Measurements from ENCODE around the gene PPP4C. TPM values are rescaled to one million over a fixed set of nuclear protein-coding genes. Genes with fewer than 3 reads are reported as not detected.
"Not testable (repeated sequence)": the region's sequence is repeated elsewhere in the genome, so short reads cannot be mapped to it uniquely, and the experiment has no call there.

PPP4C gene
- total RNA-seq, 2 experiments from 2014 or later: 83.9 to 87.3 TPM

DNA sequence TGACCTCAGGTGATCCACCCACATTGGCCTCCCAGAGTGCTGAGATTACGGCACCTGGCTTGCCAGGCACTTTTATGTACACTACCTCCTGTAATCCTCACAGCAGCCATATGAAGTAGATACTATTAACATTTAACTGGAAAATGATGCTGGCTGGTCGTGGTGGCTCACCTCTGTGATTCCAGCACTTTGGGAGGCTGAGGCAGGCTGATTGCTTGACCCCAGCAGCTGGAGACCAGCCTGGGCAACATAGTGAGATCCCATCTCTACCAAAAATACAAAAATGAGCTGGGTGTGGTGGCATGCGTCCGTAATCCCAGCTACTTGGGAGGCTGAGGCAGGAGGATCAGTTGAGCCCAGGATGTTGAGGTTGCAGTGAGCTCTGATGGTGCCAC, 49.2 kb downstream of the PPP4C start:
- no peak overlapping the region for H3K4me3 ChIP-seq (ENCODE audit: low read length)
- intact Hi-C loops (cut with DNase I, micrococcal nuclease): no loop called here
- peaks cover 30% of the 10 kb centered on the region for H3K4me1 ChIP-seq (ENCODE audit: insufficient read depth, low read length)
- no peak for ATAC-seq (ENCODE audit: poor library complexity)
- no peak overlapping the region for H3K4me3 Mint-ChIP-seq
- TF ChIP-seq, protein P1, sequence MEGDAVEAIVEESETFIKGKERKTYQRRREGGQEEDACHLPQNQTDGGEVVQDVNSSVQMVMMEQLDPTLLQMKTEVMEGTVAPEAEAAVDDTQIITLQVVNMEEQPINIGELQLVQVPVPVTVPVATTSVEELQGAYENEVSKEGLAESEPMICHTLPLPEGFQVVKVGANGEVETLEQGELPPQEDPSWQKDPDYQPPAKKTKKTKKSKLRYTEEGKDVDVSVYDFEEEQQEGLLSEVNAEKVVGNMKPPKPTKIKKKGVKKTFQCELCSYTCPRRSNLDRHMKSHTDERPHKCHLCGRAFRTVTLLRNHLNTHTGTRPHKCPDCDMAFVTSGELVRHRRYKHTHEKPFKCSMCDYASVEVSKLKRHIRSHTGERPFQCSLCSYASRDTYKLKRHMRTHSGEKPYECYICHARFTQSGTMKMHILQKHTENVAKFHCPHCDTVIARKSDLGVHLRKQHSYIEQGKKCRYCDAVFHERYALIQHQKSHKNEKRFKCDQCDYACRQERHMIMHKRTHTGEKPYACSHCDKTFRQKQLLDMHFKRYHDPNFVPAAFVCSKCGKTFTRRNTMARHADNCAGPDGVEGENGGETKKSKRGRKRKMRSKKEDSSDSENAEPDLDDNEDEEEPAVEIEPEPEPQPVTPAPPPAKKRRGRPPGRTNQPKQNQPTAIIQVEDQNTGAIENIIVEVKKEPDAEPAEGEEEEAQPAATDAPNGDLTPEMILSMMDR (IDR thresholded peaks at IDR 0.05): no peak
- POLR2A ChIA-PET: no interaction called here
- peaks cover 0 to 3% of the 10 kb centered on the region in 2 experiments for H3K9me3 ChIP-seq (ENCODE audit: control insufficient read depth in 1 of 2, insufficient read depth in 1 of 2, low read length in 2 of 2)
- H3K27me3 ChIP-seq (ENCODE audit: control insufficient read depth in 1 of 2, insufficient read depth in 2 of 2, low read length in 2 of 2): no peaks in the 10 kb centered on the region
- H3K4me1 Mint-ChIP-seq (ENCODE audit: low read depth): peaks cover 19% of the 10 kb centered on the region
- no peak overlapping the region for H3K27ac ChIP-seq (ENCODE audit: low read depth in 1 of 2, low read length in 2 of 2)
- peaks cover 18% of the 10 kb centered on the region for H3K36me3 Mint-ChIP-seq (ENCODE audit: low read depth)
- no peaks in the 10 kb centered on the region for H3K9me3 Mint-ChIP-seq
- CTCF ChIA-PET: interaction anchor here (0.6 to 1.7 kb wide), 2 partner anchors 70 to 276 kb away, joined by 3 read pairs; no protein-coding TSS in a partner anchor
- peaks cover 3% of the 10 kb centered on the region for H3K36me3 ChIP-seq (ENCODE audit: insufficient read depth, low read length)
- H3K27ac Mint-ChIP-seq: no peak overlapping the region
- H3K27me3 Mint-ChIP-seq: no peaks in the 10 kb centered on the region
- DNase-seq: no peak

DNA sequence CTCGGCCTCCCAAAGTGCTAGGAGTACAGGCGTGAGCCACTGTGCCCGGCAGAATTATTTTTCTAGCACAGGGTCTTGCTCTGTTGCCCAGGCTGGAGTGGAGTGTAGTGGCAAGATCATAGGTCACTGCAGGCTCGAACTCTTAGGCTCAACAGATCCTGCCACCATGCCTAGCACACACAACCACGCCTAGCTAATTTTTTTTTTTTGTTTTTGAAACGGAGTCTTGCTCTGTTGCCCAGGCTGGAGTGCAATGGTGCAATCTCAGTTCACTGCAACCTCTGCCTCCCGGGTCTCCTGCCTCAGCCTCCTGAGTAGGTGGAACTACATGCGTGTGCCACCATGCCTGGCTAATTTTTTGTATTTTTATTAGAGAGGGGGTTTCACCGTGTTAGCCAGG, 49.9 kb downstream of the PPP4C start:
- peaks cover 12% of the 10 kb centered on the region for H3K4me1 Mint-ChIP-seq (ENCODE audit: low read depth)
- H3K36me3 ChIP-seq (ENCODE audit: insufficient read depth, low read length); H3K27ac Mint-ChIP-seq; DNase-seq; H3K27me3 ChIP-seq (ENCODE audit: control insufficient read depth in 1 of 2, insufficient read depth in 2 of 2, low read length in 2 of 2); H3K27me3 Mint-ChIP-seq; H3K9me3 Mint-ChIP-seq; H3K27ac ChIP-seq (ENCODE audit: low read depth in 1 of 2, low read length in 2 of 2); POLR2A ChIA-PET; H3K4me3 Mint-ChIP-seq; H3K4me3 ChIP-seq (ENCODE audit: low read length); intact Hi-C loops (cut with DNase I, micrococcal nuclease); ATAC-seq (ENCODE audit: poor library complexity); H3K9me3 ChIP-seq (ENCODE audit: control insufficient read depth in 1 of 2, insufficient read depth in 1 of 2, low read length in 2 of 2): not testable (repeated sequence)
- peaks cover 29% of the 10 kb centered on the region for H3K4me1 ChIP-seq (ENCODE audit: insufficient read depth, low read length)
- peaks cover 12% of the 10 kb centered on the region for H3K36me3 Mint-ChIP-seq (ENCODE audit: low read depth)
- CTCF ChIA-PET: interaction anchor here (1.7 kb wide), 1 partner anchor 70 kb away, joined by 3 read pairs; no protein-coding TSS in a partner anchor

DNA sequence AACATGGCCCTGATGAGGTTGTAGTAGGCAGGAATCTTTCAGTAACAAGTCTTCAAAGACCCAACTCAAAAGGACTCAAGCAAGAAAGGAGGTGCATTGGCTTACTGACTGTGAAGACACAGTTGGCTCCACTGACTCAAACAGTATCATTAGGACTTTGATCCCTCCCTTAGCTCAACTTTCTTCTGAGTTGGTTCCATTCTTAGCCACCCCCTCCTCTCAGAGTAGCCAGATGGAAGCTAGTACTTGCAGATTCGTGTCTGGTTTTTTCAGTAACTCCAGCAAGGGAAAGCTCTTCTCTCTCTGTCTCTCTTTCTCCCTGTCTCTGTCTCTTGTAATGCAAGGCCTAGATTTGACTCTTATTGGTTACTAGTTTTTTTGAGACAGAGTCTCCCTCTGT, 52.2 kb downstream of the PPP4C start:
- H3K36me3 ChIP-seq (ENCODE audit: insufficient read depth, low read length): no peaks in the 10 kb centered on the region
- TF ChIP-seq, protein P1 (IDR thresholded peaks at IDR 0.05): no peak
- no peaks in the 10 kb centered on the region for H3K27me3 Mint-ChIP-seq
- H3K4me3 ChIP-seq (ENCODE audit: low read length): no peak overlapping the region
- no peaks in the 10 kb centered on the region for H3K9me3 Mint-ChIP-seq
- intact Hi-C loops (cut with DNase I, micrococcal nuclease): no loop called here
- peaks cover 16% of the 10 kb centered on the region for H3K4me1 ChIP-seq (ENCODE audit: insufficient read depth, low read length)
- no peaks in the 10 kb centered on the region for H3K27me3 ChIP-seq (ENCODE audit: control insufficient read depth in 1 of 2, insufficient read depth in 2 of 2, low read length in 2 of 2)
- H3K27ac ChIP-seq (ENCODE audit: low read depth in 1 of 2, low read length in 2 of 2): no peak overlapping the region
- ATAC-seq (ENCODE audit: poor library complexity): no peak
- DNase-seq: no peak
- ChIA-PET CTCF (no interaction called here), POLR2A (interaction anchor here (0.6 kb wide), 1 partner anchor 10 kb away, joined by 4 read pairs; no protein-coding TSS in a partner anchor)
- H3K4me1 Mint-ChIP-seq (ENCODE audit: low read depth): no peaks in the 10 kb centered on the region
- H3K27ac Mint-ChIP-seq: no peak overlapping the region
- no peak overlapping the region for H3K4me3 Mint-ChIP-seq
- peaks cover 3% of the 10 kb centered on the region for H3K36me3 Mint-ChIP-seq (ENCODE audit: low read depth)
- peaks cover 0 to 18% of the 10 kb centered on the region in 2 experiments for H3K9me3 ChIP-seq (ENCODE audit: control insufficient read depth in 1 of 2, insufficient read depth in 1 of 2, low read length in 2 of 2)

DNA sequence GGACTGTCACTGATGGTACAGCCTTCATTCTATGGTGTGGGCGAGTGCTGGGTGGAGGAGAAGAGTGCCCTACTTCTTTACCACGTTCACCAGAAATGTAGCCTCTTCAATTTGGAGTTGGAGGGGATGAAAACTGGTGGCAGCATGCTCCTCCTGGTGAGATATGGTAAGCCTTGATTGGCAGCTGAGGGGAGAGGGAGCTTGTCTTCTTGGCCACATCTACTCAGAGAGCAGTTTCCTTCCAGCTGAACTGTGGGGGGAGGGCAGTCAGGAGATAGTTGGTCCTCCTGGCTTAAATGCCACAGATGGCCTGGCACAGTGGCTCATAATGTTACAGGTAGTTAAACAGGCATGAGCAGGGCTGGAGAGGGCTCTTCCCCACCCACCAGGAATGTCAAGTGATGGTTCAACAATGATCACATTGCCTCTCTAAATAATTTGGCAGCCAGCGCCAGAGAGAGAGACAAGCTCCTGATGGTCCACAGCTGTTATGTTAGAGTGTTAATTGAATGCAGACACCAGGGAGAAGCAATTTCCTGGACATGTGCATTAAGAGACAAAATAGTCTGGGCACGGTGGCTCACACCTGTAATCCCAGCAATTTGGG, 56.2 kb downstream of the PPP4C start:
- Mint-ChIP-seq H3K36me3 (ENCODE audit: low read depth) (no peaks in the 10 kb centered on the region), H3K27ac (no peak overlapping the region), H3K27me3 (no peaks in the 10 kb centered on the region), H3K4me3 (no peak overlapping the region), H3K9me3 (no peaks in the 10 kb centered on the region), H3K4me1 (ENCODE audit: low read depth) (no peaks in the 10 kb centered on the region)
- DNase-seq (no peak), ATAC-seq (ENCODE audit: poor library complexity) (no peak)
- peaks cover 0 to 18% of the 10 kb centered on the region in 2 experiments for H3K9me3 ChIP-seq (ENCODE audit: control insufficient read depth in 1 of 2, insufficient read depth in 1 of 2, low read length in 2 of 2)
- intact Hi-C loops (cut with DNase I, micrococcal nuclease): no loop called here
- H3K27ac ChIP-seq (ENCODE audit: low read depth in 1 of 2, low read length in 2 of 2): no peak overlapping the region
- H3K27me3 ChIP-seq (ENCODE audit: control insufficient read depth in 1 of 2, insufficient read depth in 2 of 2, low read length in 2 of 2): no peaks in the 10 kb centered on the region
- ChIA-PET POLR2A (interaction anchor here (1.3 kb wide), 1 partner anchor 52 kb away, joined by 3 read pairs; the partner anchor contains the start of gene CORO1A), CTCF (no interaction called here)
- peaks cover 11% of the 10 kb centered on the region for H3K4me1 ChIP-seq (ENCODE audit: insufficient read depth, low read length)
- H3K4me3 ChIP-seq (ENCODE audit: low read length): no peak overlapping the region
- TF ChIP-seq, protein P1 (IDR thresholded peaks at IDR 0.05): no peak
- H3K36me3 ChIP-seq (ENCODE audit: insufficient read depth, low read length): no peaks in the 10 kb centered on the region

Data from CD4-positive, alpha-beta T cell (primary cell).